Testis (tissue), 2 donors: ENCODE data around the gene GALM.

Source experiments
- POLR2A ChIP-seq: fragments of 450-650 bp; IDR thresholded peaks from one replicate; pipeline ENCODE4 v1.6.1; 2017; ENCODE audit warnings: antibody characterized with exemption, mild to moderate bottlenecking, moderate library complexity
- TF ChIP-seq, protein P1 (sequence below), 3 experiments: fragments of 450-650 bp in 2 of 3; fragments of 200-600 bp in 1 of 3; sonication (generic) in 1 of 3; IDR thresholded peaks; one replicate each; pipeline ENCODE4 v1.5.1; 2016 to 2019; ENCODE audit warnings: antibody characterized with exemption in 3 of 3, mild to moderate bottlenecking in 2 of 3, moderate library complexity in 1 of 3

GRCh38 chr2:38702413-38702812, 36.5 kb downstream of the GALM start:
- TF ChIP-seq, protein P1, sequence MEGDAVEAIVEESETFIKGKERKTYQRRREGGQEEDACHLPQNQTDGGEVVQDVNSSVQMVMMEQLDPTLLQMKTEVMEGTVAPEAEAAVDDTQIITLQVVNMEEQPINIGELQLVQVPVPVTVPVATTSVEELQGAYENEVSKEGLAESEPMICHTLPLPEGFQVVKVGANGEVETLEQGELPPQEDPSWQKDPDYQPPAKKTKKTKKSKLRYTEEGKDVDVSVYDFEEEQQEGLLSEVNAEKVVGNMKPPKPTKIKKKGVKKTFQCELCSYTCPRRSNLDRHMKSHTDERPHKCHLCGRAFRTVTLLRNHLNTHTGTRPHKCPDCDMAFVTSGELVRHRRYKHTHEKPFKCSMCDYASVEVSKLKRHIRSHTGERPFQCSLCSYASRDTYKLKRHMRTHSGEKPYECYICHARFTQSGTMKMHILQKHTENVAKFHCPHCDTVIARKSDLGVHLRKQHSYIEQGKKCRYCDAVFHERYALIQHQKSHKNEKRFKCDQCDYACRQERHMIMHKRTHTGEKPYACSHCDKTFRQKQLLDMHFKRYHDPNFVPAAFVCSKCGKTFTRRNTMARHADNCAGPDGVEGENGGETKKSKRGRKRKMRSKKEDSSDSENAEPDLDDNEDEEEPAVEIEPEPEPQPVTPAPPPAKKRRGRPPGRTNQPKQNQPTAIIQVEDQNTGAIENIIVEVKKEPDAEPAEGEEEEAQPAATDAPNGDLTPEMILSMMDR (IDR thresholded peaks at IDR 0.05): no peak
- TF ChIP-seq POLR2A: no peak
